NCI-H748 (cell line): ENCODE data around the gene CNN2.

Experiments used
- DNase-seq: peaks from one replicate; lab custom pipeline; 2025; ENCODE audit not compliant: unreplicated experiment; lab: John Stamatoyannopoulos, UW

CNN2 gene

DNA sequence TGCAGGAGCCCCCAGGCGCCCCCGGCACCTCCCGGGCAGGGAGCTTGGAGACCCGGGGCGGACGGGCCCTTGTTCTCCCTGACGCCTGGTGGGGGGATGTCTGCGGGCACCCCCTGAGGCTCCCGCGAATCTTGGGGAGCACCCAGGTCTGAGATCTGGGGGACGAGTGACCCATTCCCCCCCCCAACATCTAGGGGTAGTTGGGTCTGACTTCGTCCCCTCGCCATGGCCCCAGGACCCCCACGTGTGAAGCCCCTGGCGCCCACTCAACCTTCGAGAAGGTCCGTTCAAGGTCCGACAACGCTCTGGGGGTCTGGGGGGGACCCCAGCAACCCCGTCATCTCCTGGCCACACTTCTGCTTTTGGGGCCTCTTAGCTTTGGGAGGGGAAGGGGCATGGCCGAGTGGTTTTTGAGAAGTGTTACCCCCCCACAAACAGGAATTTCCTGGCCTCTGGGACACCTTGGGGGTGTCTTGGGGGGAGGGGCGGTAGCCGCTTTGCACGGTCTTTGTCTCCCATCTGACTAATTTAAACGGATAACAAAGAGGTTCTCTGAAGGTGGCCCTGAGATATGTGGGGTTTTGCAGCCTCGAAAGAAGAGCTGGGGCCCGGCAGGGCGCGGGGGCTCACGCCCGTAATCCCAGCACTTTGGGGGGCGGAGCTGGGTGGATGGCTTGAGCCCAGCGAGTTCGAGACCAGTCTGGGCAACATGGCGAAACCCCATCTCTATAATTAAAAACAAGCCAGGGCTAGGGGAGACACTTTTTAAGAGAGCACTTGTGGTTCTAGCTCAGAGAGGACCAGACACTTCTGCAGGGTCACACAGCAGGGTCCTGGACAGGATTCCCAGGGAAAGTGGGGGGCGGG, 608 bp downstream of the CNN2 start:
- peak; percentile 16 for DNase-seq

DNA sequence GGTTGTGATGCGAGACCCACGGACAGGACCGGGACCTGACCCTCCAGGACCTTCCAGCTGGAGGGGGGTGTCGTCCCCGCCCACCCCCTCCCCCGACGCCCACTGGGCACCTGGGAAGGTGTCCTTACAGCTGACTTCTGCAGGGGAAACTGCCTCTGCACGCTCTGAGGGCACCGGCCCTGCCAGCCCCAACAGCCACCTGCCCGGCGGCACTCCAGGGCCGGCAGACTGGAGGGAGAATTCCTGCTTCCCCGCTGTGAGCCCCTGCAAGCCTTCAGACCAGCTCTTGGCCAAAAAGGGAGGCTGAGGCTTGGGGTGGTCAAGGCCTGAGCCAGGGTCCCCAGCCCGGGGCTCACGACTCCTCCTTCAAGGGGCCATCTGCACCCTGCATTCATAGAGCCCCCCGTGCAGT, 1.2 kb downstream of the CNN2 start:
- peak; percentile 27 for DNase-seq

- DNase-seq = peak; percentile 65
Observed at GRCh38 chr19:1028062-1028926, 1.9 kb downstream of the CNN2 start.

DNA sequence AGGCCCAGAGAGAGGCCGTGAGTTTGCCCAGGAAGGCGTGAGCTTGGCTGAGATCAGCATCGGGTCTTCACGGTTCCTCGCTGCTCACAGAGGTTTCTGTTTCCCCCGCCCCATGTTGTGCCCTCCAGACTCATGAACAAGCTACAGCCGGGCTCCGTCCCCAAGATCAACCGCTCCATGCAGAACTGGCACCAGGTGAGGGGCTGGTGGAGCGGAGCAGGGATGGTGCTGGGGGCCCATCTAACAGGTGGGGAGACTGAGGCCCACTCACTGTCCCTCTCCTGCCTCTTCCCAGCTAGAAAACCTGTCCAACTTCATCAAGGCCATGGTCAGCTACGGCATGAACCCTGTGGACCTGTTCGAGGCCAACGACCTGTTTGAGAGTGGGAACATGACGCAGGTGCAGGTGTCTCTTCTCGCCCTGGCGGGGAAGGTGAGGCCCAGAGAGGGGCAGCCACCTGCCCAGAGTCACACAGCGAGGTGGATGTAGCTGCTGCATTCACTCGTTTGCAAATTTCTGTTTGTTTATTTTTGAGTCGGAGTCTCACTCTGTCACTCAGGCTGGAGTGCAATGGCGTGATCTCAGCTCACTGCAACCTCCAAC, 6.0 kb downstream of the CNN2 start:
- no peak for DNase-seq

DNA sequence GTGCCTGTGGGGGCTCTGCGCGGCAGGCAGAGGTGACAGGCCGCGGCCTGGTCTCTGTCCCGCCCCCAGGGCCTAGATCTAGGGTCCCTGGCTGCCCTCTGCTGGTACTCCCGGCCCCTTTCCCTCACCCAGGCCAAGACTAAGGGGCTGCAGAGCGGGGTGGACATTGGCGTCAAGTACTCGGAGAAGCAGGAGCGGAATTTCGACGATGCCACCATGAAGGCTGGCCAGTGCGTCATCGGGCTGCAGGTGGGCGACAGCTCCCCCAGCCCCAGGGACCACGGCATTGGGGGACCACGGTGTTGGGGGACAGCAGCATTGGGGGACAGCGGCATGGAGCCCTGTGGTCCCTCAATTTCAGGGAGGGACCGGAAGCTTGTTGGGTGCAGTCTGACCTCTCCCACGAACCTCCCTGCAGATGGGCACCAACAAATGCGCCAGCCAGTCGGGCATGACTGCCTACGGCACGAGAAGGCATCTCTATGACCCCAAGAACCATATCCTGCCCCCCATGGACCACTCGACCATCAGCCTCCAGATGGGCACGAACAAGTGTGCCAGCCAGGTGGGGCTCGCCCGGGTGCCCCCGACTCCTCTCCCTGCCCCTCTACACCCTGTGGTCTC, 9.7 kb downstream of the CNN2 start:
- DNase-seq = no peak

DNA sequence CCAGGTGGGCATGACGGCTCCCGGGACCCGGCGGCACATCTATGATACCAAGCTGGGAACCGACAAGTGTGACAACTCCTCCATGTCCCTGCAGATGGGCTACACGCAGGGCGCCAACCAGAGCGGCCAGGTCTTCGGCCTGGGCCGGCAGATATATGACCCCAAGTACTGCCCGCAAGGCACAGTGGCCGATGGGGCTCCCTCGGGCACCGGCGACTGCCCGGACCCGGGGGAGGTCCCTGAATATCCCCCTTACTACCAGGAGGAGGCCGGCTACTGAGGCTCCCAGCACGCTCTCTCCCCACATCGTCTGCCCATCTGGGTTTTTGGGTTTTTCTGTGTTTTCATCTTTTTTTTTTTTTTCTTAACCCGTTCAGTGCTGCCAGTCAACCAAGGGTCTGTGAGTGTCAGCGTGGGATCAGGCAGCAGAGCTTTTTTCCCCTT, 11.2 kb downstream of the CNN2 start:
- DNase-seq = no peak

DNA sequence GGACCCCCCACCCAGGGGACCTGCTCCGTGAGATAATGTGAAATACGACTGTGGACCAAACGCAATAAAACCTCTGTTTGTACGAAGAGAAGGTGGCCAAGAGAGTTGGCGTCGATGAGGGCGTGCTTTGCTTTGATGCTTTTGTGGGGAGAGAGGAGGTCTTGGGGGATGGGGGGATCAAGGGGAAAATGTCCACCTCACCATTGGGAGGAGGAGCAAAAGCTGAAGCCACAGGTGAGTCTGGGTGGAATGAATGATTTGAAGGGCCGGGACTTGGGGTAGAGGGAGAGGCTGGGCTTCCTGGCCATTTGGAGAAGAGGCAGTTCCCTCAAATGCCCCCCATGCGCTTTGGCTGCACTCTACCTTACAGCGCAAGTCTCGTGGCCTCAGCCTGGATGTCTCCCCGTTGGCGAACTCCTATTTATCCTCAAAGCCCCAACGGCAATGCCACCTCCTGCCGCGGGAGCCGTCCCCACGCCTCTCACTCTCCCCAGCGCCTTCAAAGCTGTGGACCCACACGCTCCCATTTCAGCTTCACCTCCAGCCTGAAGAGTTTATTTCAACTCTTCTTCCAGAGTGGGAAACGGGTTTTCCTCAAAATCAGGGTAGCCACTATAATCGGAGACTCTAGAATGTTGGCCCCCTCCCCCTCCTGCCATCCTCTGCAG, 12.7 kb downstream of the CNN2 start:
- DNase-seq = no peak

GRCh38 chr19:1039646-1040475, 13.5 kb downstream of the CNN2 start, which contains the start of gene ABCA7:
TSS of gene ABCA7 (plus strand) at chr19:1040107. CDS start at chr19:1041362, 1,255 bp downstream.
- peak; percentile 96 for DNase-seq

DNA sequence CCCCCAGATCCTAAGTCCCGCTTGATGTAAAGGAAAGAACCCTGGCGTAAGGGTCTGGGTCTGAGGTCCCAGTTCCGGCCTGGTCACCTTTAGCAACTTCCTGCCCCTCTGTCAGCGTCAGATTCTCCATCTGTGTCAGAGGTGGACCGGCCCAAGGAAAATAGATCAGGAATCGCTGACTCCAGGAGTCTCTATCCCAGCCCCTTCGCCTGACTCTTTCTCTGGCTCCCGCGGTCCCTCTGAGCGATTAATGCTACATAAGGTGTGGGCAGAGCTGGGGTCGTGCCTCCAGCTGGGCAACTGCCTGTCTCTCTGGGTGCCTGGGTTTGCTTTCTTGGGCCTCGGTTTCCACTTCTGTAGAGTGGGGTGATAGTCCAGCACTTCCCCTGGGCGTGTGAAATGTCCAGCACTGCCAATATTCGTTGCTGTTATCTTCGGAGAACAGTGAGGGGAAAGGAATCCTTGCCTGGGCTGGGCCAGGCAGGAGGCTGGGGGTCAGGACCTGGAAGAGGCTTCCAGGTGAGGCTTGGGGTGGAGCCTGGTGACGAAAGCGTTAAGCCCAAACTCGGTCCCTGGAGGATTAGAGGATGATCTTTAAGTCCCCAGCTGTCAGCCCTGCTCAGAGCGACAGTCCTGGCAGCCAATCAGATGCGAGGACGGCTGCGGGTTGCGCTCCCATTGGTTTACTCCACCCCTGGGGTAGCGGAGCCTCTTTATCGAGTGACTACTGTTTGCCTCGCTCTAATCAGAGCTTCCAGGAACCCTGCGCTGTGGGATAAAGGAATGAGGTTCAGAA, 14.3 kb downstream of the CNN2 start:
- DNase-seq = peak; percentile 89

DNA sequence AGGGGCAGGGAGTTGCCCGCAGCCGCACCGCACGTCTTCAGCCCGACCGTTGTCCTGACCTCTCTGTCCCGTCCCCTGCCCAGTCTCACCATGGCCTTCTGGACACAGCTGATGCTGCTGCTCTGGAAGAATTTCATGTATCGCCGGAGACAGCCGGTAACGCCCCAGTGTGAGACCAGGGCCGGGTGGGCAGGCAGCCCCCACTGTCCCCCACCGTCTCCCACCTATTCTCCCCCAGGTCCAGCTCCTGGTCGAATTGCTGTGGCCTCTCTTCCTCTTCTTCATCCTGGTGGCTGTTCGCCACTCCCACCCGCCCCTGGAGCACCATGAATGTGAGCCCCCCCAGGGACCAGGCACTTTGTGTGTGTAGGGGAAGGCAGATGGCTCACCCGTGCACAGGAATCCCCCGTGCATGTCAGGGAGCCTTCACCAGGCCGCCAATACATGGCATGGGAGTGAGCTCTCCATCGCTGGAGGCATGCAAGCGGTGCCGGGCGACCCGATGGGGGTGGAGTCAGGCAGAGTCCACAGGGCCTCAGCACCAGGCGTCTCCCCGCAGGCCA, 14.9 kb downstream of the CNN2 start:
- no peak for DNase-seq

- peak; percentile 35 for DNase-seq
Observed at GRCh38 chr19:1041835-1042685, 15.7 kb downstream of the CNN2 start.

DNA sequence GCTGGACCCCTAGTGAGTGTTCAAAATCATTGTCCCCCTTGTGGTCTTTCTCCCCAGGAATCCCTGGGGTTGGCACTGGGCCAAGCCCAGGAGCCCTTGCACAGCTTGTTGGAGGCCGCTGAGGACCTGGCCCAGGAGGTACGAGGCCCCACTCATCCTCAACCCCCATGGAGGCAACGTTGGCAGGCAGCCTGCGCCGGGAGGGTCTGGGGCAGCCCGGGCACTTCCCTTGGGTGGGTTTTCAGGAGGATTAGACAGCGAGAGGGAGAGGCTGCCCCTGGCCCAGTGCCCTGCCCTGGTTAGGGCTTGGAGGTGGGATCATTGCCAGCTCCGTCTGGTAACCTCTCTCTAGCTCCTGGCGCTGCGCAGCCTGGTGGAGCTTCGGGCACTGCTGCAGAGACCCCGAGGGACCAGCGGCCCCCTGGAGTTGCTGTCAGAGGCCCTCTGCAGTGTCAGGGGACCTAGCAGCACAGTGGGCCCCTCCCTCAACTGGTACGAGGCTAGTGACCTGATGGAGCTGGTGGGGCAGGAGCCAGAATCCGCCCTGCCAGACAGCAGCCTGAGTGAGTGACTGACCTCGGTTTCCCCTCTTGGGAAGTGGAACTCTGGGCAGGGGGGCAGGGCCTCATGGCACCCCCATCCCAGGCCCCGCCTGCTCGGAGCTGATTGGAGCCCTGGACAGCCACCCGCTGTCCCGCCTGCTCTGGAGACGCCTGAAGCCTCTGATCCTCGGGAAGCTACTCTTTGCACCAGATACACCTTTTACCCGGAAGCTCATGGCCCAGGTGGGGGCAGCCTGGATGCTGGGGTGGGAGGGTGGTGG, 16.5 kb downstream of the CNN2 start:
- DNase-seq = no peak

DNA sequence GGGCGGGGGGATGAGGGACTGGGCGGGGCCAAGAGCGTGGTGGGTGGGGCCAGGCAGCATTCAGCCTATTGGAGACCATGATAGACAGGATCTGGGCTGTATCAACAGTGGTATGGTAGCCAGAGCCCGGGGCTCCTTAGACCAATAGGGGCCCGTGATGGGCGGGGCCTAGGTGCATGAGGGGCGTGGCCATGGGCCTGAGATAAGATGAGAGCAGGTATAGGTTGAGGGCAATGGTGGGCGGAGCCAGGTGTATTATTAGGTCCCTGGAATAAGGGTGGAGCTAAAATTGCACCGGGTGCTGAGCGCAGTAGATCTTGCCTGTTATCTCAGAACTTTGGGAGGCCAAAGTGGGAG, 18.8 kb downstream of the CNN2 start:
- DNase-seq = peak; percentile 57

DNA sequence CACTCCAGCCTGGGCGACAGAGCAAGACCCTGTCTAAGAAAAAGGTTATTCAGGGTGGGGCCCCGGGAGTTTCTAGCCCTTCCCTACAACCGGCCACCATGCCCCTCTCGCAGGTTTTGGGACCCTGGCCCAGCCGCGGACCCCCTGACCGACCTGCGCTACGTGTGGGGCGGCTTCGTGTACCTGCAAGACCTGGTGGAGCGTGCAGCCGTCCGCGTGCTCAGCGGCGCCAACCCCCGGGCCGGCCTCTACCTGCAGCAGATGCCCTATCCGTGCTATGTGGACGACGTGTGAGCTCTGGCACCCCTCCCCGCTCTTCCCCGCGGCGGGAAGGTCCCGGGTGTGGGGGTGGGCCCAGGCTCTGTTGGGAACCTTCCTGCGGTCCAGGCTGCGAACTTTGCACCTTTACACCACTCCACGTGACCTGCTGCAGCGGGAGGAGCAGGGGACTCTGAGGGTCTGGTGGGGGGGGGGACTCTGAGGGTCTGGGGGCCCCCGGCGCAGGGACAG, 19.8 kb downstream of the CNN2 start:
- DNase-seq = no peak

- no peak for DNase-seq
Observed at GRCh38 chr19:1046836-1047695, 20.7 kb downstream of the CNN2 start.
